Calu3 (cell line): ENCODE measurements around the gene PSMB5. TPM values are rescaled to one million over a fixed set of nuclear protein-coding genes. Genes with fewer than 3 reads are reported as not detected.

Experiments
- BruUV-seq: library from RNA; stranded (reverse); fragments of 400-500 nt; replicated peaks from 2 replicates; lab custom pipeline; 2021; lab: Mats Ljungman, UMichigan
- CTCF ChIA-PET: fragments of 300-600 bp; sonication (Branson Sonifier 250); formaldehyde crosslinking; loops from one replicate; lab custom pipeline; 2022; ENCODE audit warnings: antibody characterized with exemption; lab: Charles Lee
- DNase-seq: peaks from one replicate; pipeline ENCODE4 v3.0.0; 2022
- H3K27ac Mint-ChIP-seq: one replicate; pipeline ENCODE4 v1.8.0; 2022; ENCODE audit warnings: mixed read lengths; ENCODE audit not compliant: unreplicated experiment
- H3K27me3 Mint-ChIP-seq: one replicate; pipeline ENCODE4 v1.8.0; 2022; ENCODE audit warnings: mixed read lengths; ENCODE audit not compliant: unreplicated experiment
- H3K36me3 Mint-ChIP-seq: one replicate; pipeline ENCODE4 v1.8.0; 2022; ENCODE audit warnings: mild to moderate bottlenecking, moderate library complexity, mixed read lengths; ENCODE audit not compliant: insufficient read depth, unreplicated experiment
- H3K4me1 Mint-ChIP-seq: one replicate; pipeline ENCODE4 v1.8.0; 2022; ENCODE audit warnings: mild to moderate bottlenecking, low read depth, mixed read lengths; ENCODE audit not compliant: unreplicated experiment
- H3K4me3 Mint-ChIP-seq: one replicate; pipeline ENCODE4 v1.8.0; 2022; ENCODE audit warnings: mild to moderate bottlenecking, low read depth, moderate library complexity, mixed read lengths; ENCODE audit not compliant: unreplicated experiment
- H3K9me3 Mint-ChIP-seq: one replicate; pipeline ENCODE4 v1.8.0; 2022; ENCODE audit warnings: low read depth, mixed read lengths; ENCODE audit not compliant: unreplicated experiment
- intact Hi-C: fragments of 100-400 bp; cut with micrococcal nuclease; formaldehyde crosslinking; loops from one replicate; pipeline ENCODE4 v1.10.0; 2022; ENCODE audit not compliant: unreplicated experiment
- total RNA-seq: library from RNA; stranded (reverse); gene quantifications from 2 replicates; pipeline ENCODE4 v1.2.3, GENCODE V29; 2022
- TF ChIP-seq, protein P1 (sequence below): fragments of 200-600 bp; IDR thresholded peaks from one replicate; pipeline ENCODE4 v1.8.0; 2022; ENCODE audit warnings: antibody characterized with exemption; ENCODE audit not compliant: unreplicated experiment

PSMB5 gene
- total RNA-seq, 1 experiment from 2014 or later, result 121 TPM

DNA sequence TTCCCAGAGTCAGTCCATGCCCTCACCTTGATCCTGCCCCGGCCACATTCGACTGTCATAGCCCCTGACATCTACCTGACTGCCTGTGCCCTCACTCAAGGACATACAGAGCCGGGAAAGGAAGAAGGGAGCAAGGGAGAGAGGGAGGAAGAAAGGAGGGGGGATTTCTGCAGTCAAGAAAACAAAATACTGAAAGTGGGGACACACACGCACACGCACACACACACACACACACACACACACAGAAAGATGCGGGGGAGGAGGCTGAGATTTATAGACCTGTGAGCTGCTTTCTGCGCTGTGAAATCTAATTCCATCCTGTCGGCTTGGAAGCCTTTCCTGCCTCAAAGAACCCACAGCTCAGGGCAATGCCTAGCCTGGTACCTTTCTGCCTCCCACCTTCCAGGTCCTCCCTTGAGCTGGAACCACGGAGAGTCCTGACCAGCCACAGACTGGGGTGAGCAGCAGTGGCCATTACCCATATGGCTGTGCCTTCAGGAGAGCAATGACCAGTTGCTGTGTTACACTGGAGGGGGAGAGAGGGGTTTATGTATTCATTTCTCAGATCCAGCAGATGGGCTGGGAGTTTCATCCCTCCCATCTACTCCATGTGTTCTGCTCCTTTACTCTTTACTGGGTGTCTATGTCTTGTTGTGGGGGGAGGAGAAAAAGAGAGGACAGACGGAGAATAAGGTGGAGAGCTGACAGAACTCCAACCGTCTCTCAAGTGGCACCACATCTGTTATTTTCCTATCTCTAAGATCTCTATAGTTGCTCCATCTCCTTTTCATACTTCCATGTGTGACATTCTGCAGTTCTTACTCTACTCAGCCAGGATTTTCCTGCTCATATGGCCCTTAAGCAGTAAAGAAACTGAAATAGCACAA is 37.7 kb downstream of the PSMB5 start:
- CTCF ChIA-PET, result interaction anchor here (0.9 to 3.8 kb wide), 2 partner anchors 10 to 11 kb away, joined by 4 to 28 read pairs; no protein-coding TSS in a partner anchor
- Mint-ChIP-seq H3K9me3 (no peaks in the 10 kb centered on the region), H3K27ac (no peak overlapping the region), H3K27me3 (no peaks in the 10 kb centered on the region), H3K4me1 (no peaks in the 10 kb centered on the region), H3K4me3 (no peak overlapping the region), H3K36me3 (peaks cover 5% of the 10 kb centered on the region)
- TF ChIP-seq, protein P1, sequence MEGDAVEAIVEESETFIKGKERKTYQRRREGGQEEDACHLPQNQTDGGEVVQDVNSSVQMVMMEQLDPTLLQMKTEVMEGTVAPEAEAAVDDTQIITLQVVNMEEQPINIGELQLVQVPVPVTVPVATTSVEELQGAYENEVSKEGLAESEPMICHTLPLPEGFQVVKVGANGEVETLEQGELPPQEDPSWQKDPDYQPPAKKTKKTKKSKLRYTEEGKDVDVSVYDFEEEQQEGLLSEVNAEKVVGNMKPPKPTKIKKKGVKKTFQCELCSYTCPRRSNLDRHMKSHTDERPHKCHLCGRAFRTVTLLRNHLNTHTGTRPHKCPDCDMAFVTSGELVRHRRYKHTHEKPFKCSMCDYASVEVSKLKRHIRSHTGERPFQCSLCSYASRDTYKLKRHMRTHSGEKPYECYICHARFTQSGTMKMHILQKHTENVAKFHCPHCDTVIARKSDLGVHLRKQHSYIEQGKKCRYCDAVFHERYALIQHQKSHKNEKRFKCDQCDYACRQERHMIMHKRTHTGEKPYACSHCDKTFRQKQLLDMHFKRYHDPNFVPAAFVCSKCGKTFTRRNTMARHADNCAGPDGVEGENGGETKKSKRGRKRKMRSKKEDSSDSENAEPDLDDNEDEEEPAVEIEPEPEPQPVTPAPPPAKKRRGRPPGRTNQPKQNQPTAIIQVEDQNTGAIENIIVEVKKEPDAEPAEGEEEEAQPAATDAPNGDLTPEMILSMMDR, result no peak
- no peak for DNase-seq
- BruUV-seq, result no TSS peak
- intact Hi-C loops, result no loop called here

DNA sequence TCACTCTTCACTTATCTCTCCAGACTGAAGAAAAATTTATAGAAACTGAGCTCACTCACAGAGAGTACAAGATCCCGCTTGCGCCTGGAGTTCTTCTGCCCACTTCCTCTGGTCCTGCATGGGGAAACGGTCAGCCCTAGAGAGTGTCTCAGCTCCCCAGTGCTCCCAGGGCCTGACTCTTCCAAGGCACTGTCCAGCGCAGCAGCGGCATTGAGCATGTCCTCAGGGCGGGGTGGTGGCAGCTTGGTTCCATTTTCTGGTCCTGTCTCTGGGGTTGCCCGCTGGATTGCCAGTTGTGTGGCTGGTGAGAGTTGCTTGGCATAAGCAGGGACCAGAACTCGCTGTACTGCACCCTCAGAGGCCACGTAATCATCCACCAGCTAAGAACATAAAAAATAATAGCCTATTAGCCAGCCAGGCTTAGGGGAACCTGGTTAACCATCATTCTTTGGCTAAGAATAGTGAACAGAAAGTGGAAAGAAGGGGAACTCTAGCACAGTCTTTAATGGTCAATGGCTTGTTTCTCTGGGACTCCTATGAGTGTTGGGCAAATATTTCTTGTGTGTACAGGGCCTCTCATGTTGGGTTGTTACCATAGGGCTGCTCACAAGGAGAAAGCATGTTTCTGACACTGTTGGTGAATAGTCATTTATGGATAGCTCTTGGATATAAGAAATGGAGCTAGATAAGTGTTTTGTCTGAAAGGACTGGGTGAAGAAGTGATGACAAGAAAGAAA is 38.6 kb downstream of the PSMB5 start:
- Mint-ChIP-seq H3K9me3 (no peaks in the 10 kb centered on the region), H3K27ac (no peak overlapping the region), H3K4me3 (no peak overlapping the region), H3K4me1 (no peaks in the 10 kb centered on the region), H3K36me3 (peaks cover 11% of the 10 kb centered on the region), H3K27me3 (no peaks in the 10 kb centered on the region)
- intact Hi-C loops, result no loop called here
- BruUV-seq, result no TSS peak
- CTCF ChIA-PET, result interaction anchor here (1.2 to 3.8 kb wide), 4 partner anchors 10 to 62 kb away, joined by 3 to 28 read pairs (median 16); partner anchors contain the start of gene HAUS4
- no peak for DNase-seq
- TF ChIP-seq, protein P1, result no peak

DNA sequence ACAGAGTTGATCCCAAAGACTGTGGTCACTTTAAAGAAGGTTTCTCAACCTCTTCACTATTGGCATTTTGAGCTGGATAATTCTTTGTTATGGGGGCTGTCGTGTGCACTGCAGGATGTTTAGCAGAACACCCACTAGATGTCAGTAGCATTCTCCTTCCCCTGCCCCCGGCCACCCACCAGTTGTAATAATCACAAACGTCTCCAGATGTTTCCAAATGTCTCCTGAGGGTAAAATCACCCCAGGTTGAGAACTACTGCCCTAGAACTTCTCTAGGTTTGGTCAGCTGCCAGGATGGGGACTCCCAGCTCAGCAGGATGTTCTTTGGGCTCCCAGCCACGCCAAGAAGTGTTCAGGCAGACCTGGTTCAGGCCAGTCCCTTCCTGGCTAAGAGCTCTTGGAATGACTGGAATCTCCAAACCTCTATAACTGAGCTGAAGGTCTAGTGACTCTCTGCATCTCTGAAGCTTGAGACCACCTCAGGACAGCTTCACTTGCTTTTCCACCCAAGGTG is 39.9 kb downstream of the PSMB5 start:
- CTCF ChIA-PET, result interaction anchor here (0.7 to 3.8 kb wide), 8 partner anchors 8 to 229 kb away, joined by 3 to 28 read pairs (median 5); partner anchors contain the start of gene HAUS4
- H3K4me1 Mint-ChIP-seq, result no peaks in the 10 kb centered on the region
- H3K27ac Mint-ChIP-seq, result no peak overlapping the region
- TF ChIP-seq, protein P1, result peak; percentile 42
- intact Hi-C loops, result no loop called here
- no peak overlapping the region for H3K4me3 Mint-ChIP-seq
- H3K36me3 Mint-ChIP-seq, result peaks cover 11% of the 10 kb centered on the region
- no TSS peak for BruUV-seq
- no peaks in the 10 kb centered on the region for H3K9me3 Mint-ChIP-seq
- no peak for DNase-seq
- H3K27me3 Mint-ChIP-seq, result no peaks in the 10 kb centered on the region

DNA sequence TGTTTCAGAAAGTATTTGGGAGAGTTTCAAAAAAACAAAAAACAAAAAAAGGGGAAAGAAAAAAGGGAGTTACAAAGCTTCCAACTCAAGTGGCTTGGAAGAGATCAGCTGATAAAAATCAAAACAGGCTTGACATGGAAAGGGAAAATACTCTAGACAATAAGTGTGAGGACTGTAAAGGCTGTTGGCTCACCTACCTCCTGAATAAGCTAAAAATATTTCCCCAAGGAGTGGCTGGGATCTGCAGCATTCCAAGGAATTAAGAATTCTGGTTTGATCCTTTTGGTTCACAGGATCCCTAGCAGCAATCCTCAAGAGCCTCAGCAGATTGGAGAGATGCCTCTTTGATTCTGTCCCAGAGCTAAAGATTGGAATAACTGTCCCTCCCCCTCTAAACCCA is 41.2 kb downstream of the PSMB5 start:
- Mint-ChIP-seq H3K36me3 (peaks cover 11% of the 10 kb centered on the region), H3K4me3 (no peak overlapping the region), H3K4me1 (no peaks in the 10 kb centered on the region), H3K9me3 (no peaks in the 10 kb centered on the region), H3K27me3 (no peaks in the 10 kb centered on the region), H3K27ac (no peak overlapping the region)
- CTCF ChIA-PET, result interaction anchor here (3.8 kb wide), 1 partner anchor 13 kb away, joined by 28 read pairs; no protein-coding TSS in a partner anchor
- intact Hi-C loops, result no loop called here
- BruUV-seq, result no TSS peak
- TF ChIP-seq, protein P1, result no peak
- DNase-seq, result no peak
